Astrocyte (in vitro differentiated cells and primary cell): ENCODE results near the gene BPIFA2.

ENCODE experiments used
- EZH2 ChIP-seq: IDR thresholded peaks from 2 replicates; pipeline ENCODE4 v1.6.1; 2012; ENCODE audit warnings: mild to moderate bottlenecking, low read length, inconsistent platforms; ENCODE audit not compliant: insufficient read depth
- TF ChIP-seq, protein P1 (sequence below): IDR thresholded peaks from 2 replicates; pipeline ENCODE4 v1.5.1; 2011; ENCODE audit warnings: low read depth, mild to moderate bottlenecking, inconsistent platforms, low read length, moderate library complexity; ENCODE audit not compliant: insufficient read depth

DNA sequence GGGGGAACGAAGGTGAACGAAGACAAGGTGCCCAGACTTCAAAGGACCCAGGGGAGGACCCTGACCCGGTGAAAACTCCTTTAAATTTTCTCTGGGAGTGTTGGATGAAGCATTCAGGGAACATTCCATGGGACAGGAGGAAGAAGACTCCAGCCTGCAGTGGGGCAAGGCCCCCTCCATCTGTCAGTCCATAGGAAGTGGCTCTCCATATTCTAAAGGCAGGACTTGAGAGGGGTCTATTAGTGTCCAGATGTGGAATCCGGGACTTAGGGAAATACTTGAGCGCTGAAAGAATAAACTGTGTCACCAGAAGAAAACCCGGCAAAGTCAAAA lies 3.2 kb upstream of the BPIFA2 start:
- TF ChIP-seq, protein P1, sequence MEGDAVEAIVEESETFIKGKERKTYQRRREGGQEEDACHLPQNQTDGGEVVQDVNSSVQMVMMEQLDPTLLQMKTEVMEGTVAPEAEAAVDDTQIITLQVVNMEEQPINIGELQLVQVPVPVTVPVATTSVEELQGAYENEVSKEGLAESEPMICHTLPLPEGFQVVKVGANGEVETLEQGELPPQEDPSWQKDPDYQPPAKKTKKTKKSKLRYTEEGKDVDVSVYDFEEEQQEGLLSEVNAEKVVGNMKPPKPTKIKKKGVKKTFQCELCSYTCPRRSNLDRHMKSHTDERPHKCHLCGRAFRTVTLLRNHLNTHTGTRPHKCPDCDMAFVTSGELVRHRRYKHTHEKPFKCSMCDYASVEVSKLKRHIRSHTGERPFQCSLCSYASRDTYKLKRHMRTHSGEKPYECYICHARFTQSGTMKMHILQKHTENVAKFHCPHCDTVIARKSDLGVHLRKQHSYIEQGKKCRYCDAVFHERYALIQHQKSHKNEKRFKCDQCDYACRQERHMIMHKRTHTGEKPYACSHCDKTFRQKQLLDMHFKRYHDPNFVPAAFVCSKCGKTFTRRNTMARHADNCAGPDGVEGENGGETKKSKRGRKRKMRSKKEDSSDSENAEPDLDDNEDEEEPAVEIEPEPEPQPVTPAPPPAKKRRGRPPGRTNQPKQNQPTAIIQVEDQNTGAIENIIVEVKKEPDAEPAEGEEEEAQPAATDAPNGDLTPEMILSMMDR: no peak
- TF ChIP-seq EZH2: no peak
